Hippocampal formation (tissue), 2 donors: ENCODE measurements around the gene PCGF3.
"Not testable (repeated sequence)": the region's sequence is repeated elsewhere in the genome, so short reads cannot be mapped to it uniquely, and the experiment has no call there.

Experiments used
- DNase-seq, 2 donors: peaks; one replicate each; lab custom pipeline; 2025; lab: John Stamatoyannopoulos, UW

The PCGF3 gene

GRCh38 chr4:668219-668618 is 37.4 kb upstream of the PCGF3 start:
- DNase-seq: not testable (repeated sequence)

GRCh38 chr4:669806-670559 is 35.6 kb upstream of the PCGF3 start:
- not testable (repeated sequence) for DNase-seq

- no peak for DNase-seq
Measured at GRCh38 chr4:671769-672168, 33.9 kb upstream of the PCGF3 start.

- no peak for DNase-seq
Measured at GRCh38 chr4:673349-674091, 32.1 kb upstream of the PCGF3 start.

GRCh38 chr4:674172-675035 is 31.2 kb upstream of the PCGF3 start, which contains the start of the genes ATP5ME and MYL5:
TSS of gene ATP5ME (minus strand) at chr4:674276. CDS start at chr4:674247, 29 bp downstream.
TSS of gene MYL5 (plus strand) at chr4:674542. CDS start at chr4:678027, 3,485 bp downstream.
- DNase-seq: peak; percentile 90 to 91

GRCh38 chr4:675036-675882 is 30.4 kb upstream of the PCGF3 start:
- no peak for DNase-seq

- DNase-seq: no peak
Measured at GRCh38 chr4:675980-676870, 29.4 kb upstream of the PCGF3 start.

GRCh38 chr4:676871-677235 is 28.8 kb upstream of the PCGF3 start:
- DNase-seq: no peak

GRCh38 chr4:677431-678293 is 28.0 kb upstream of the PCGF3 start:
- DNase-seq: no peak

GRCh38 chr4:678331-679103 is 27.1 kb upstream of the PCGF3 start:
- no peak for DNase-seq

GRCh38 chr4:679104-679481 is 26.5 kb upstream of the PCGF3 start:
- DNase-seq: no peak

- DNase-seq: no peak
Measured at GRCh38 chr4:679629-680028, 26.0 kb upstream of the PCGF3 start.

- DNase-seq: no peak
Measured at GRCh38 chr4:680091-680490, 25.5 kb upstream of the PCGF3 start.

- no peak for DNase-seq
Measured at GRCh38 chr4:680551-680927, 25.1 kb upstream of the PCGF3 start.

- DNase-seq: no peak
Measured at GRCh38 chr4:680928-681645, 24.5 kb upstream of the PCGF3 start.

- no peak for DNase-seq
Measured at GRCh38 chr4:681736-682451, 23.7 kb upstream of the PCGF3 start.

- DNase-seq: no peak
Measured at GRCh38 chr4:682490-683172, 23.0 kb upstream of the PCGF3 start.
